ENCODE measurements around the gene SORBS1.
A peak's percentile ranks its signal among the peaks of the same experiment; 100 is the strongest.

GRCh38 chr10:95268438-95268837 lies 292.7 kb downstream of the SORBS1 start:
- TF ChIP-seq CTCF (IDR thresholded peaks at IDR 0.05) (no peak), POLR2AphosphoS5 (IDR thresholded peaks at IDR 0.05) (peak in 2 of 3 donors; percentile 43 to 80)

Data from suprapubic skin (tissue), 3 donors.